Measurements from ENCODE around the gene HOXC11. TPM values are rescaled to one million over a fixed set of nuclear protein-coding genes. Genes with fewer than 3 reads are reported as not detected.

Gene HOXC11
- total RNA-seq, 1 experiment from 2014 or later, result 2.4 TPM

DNA sequence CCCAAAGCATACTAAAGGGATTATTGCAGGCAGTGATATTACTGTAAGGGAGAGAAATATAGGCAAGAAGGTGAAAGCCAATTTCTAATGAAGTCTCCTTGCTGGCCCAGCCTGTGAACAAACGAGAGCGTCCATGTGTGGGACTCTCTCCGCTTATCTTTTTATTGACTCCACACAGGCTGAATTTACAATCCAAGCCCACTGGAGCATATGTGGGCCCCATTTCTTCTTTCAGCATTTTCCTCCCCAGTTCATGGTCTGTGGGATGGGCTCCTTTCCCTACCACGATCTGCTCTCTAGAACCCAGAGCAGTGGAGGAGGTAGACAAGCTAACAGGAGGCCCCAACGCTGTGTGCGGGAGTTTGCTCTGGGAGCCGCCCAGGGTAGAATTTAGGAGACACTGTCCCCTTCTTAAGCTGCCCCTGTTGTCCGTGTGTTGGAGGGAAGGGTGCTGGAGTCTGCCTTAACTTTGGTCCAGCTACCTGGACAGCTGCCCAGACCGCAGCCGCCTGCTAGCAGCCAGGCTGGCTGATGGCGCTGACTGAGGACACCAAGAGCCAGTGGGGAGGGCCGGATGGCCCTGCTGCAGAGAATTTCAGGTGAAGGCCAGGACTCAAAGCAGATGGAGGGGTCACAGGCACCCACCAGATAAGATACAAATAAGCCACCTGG lies 3.2 kb upstream of the HOXC11 start:
- H3K4me2 ChIP-seq, result no peak overlapping the region
- intact Hi-C loops (cut with micrococcal nuclease; ENCODE audit: unreplicated experiment), result no loop called here
- no peak overlapping the region for H2AFZ ChIP-seq
- H3K4me1 ChIP-seq (replicated peaks; ENCODE audit: insufficient read depth), result peaks cover 10% of the 10 kb centered on the region
- H3K4me3 ChIP-seq, result no peak overlapping the region
- no TSS peak for BruUV-seq (replicated peaks)
- H3K27ac ChIP-seq, result no peak overlapping the region
- H3F3A ChIP-seq (ENCODE audit: insufficient read depth, low read depth), result no peaks in the 10 kb centered on the region; the same call in 1 of the 2 replicates
- ChIA-PET CTCF (interaction anchor here (0.6 kb wide), 1 partner anchor 720 kb away, joined by 10 read pairs; no protein-coding TSS in a partner anchor), POLR2A (ENCODE audit: unreplicated experiment) (no interaction called here)
- no peaks in the 10 kb centered on the region for H3K79me2 ChIP-seq (ENCODE audit: low read depth)
- no peaks in the 10 kb centered on the region for H3K36me3 ChIP-seq (ENCODE audit: low read depth)
- no peaks in the 10 kb centered on the region; the same call in 1 of the 2 replicates for H4K20me1 ChIP-seq (ENCODE audit: insufficient read depth)
- no peaks in the 10 kb centered on the region for H3K9me2 ChIP-seq (ENCODE audit: insufficient read depth)
- no peak for TF ChIP-seq EZH2 (IDR thresholded peaks at IDR 0.05; ENCODE audit: low read depth)
- TF ChIP-seq, protein P1, sequence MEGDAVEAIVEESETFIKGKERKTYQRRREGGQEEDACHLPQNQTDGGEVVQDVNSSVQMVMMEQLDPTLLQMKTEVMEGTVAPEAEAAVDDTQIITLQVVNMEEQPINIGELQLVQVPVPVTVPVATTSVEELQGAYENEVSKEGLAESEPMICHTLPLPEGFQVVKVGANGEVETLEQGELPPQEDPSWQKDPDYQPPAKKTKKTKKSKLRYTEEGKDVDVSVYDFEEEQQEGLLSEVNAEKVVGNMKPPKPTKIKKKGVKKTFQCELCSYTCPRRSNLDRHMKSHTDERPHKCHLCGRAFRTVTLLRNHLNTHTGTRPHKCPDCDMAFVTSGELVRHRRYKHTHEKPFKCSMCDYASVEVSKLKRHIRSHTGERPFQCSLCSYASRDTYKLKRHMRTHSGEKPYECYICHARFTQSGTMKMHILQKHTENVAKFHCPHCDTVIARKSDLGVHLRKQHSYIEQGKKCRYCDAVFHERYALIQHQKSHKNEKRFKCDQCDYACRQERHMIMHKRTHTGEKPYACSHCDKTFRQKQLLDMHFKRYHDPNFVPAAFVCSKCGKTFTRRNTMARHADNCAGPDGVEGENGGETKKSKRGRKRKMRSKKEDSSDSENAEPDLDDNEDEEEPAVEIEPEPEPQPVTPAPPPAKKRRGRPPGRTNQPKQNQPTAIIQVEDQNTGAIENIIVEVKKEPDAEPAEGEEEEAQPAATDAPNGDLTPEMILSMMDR (conservative IDR thresholded peaks at IDR 0.05), result no peak
- no peak for DNase-seq
- H3K9me3 ChIP-seq (ENCODE audit: insufficient read depth, low read depth), result no peaks in the 10 kb centered on the region
- H3K27me3 ChIP-seq (ENCODE audit: insufficient read depth, low read depth), result no peaks in the 10 kb centered on the region

GRCh38 chr12:53970451-53970850 lies 2.5 kb upstream of the HOXC11 start:
- H3K79me2 ChIP-seq (ENCODE audit: low read depth), result no peaks in the 10 kb centered on the region
- ChIA-PET CTCF (interaction anchor here (0.6 kb wide), 1 partner anchor 721 kb away, joined by 10 read pairs; no protein-coding TSS in a partner anchor), POLR2A (ENCODE audit: unreplicated experiment) (no interaction called here)
- H3K27ac ChIP-seq, result no peak overlapping the region
- peaks cover 10% of the 10 kb centered on the region for H3K4me1 ChIP-seq (replicated peaks; ENCODE audit: insufficient read depth)
- no peaks in the 10 kb centered on the region for H3K36me3 ChIP-seq (ENCODE audit: low read depth)
- no peaks in the 10 kb centered on the region for H3K27me3 ChIP-seq (ENCODE audit: insufficient read depth, low read depth)
- H3K4me2 ChIP-seq, result no peak overlapping the region
- H3K9me3 ChIP-seq (ENCODE audit: insufficient read depth, low read depth), result no peaks in the 10 kb centered on the region
- BruUV-seq (replicated peaks), result no TSS peak
- TF ChIP-seq EZH2 (IDR thresholded peaks at IDR 0.05; ENCODE audit: low read depth), result no peak
- TF ChIP-seq, protein P1 (conservative IDR thresholded peaks at IDR 0.05), result no peak
- no peaks in the 10 kb centered on the region for H3K9me2 ChIP-seq (ENCODE audit: insufficient read depth)
- no peak for DNase-seq
- no peaks in the 10 kb centered on the region; the same call in 1 of the 2 replicates for H4K20me1 ChIP-seq (ENCODE audit: insufficient read depth)
- H3F3A ChIP-seq (ENCODE audit: insufficient read depth, low read depth), result no peaks in the 10 kb centered on the region; the same call in 1 of the 2 replicates
- H3K4me3 ChIP-seq, result no peak overlapping the region
- H2AFZ ChIP-seq, result no peak overlapping the region
- intact Hi-C loops (cut with micrococcal nuclease; ENCODE audit: unreplicated experiment), result no loop called here

DNA sequence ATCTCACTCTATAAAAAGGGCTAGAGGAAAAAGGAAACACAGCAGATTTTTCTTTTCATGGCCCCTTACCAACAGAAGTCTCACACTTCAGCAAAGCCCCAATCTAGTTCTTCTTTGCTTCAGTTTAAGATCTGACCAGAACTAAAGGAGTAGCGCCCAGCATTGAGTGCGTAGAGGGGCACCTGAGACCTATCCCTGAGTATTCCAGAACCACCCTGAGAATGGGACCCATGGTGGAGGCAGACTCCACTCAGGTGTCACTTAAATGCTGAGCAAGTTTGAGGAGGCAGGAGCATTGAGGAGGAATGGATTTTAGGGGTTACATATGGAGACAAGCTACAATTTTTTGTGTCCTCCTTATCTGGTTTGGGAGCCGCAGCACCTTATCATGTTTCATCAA lies 1.8 kb upstream of the HOXC11 start:
- no peaks in the 10 kb centered on the region for H3K36me3 ChIP-seq (ENCODE audit: low read depth)
- no peak overlapping the region for H3K27ac ChIP-seq
- H3F3A ChIP-seq (ENCODE audit: insufficient read depth, low read depth), result no peaks in the 10 kb centered on the region; the same call in 1 of the 2 replicates
- no peak for DNase-seq
- H3K4me3 ChIP-seq, result no peak overlapping the region
- BruUV-seq (replicated peaks), result no TSS peak
- peaks cover 10% of the 10 kb centered on the region for H3K4me1 ChIP-seq (replicated peaks; ENCODE audit: insufficient read depth)
- CTCF ChIA-PET, result no interaction called here
- no peak overlapping the region for H2AFZ ChIP-seq
- no peaks in the 10 kb centered on the region for H3K79me2 ChIP-seq (ENCODE audit: low read depth)
- intact Hi-C loops (cut with micrococcal nuclease; ENCODE audit: unreplicated experiment), result no loop called here
- TF ChIP-seq EZH2 (IDR thresholded peaks at IDR 0.05; ENCODE audit: low read depth), result no peak
- TF ChIP-seq, protein P1 (conservative IDR thresholded peaks at IDR 0.05), result no peak
- H3K4me2 ChIP-seq, result no peak overlapping the region
- H4K20me1 ChIP-seq (ENCODE audit: insufficient read depth), result no peaks in the 10 kb centered on the region
- H3K9me2 ChIP-seq (ENCODE audit: insufficient read depth), result no peaks in the 10 kb centered on the region
- POLR2A ChIA-PET (ENCODE audit: unreplicated experiment), result no interaction called here
- H3K9me3 ChIP-seq (ENCODE audit: insufficient read depth, low read depth), result no peaks in the 10 kb centered on the region
- H3K27me3 ChIP-seq (ENCODE audit: insufficient read depth, low read depth), result no peaks in the 10 kb centered on the region
